NCI-H1930 (cell line): ENCODE results near the gene KLHL1.

Experiments used
- DNase-seq, 2 experiments: peaks; one replicate each; lab custom pipeline; 2025; lab: John Stamatoyannopoulos, UW

Gene KLHL1

GRCh38 chr13:70016116-70016515 lies 92.1 kb downstream of the KLHL1 start:
- no peak for DNase-seq

DNA sequence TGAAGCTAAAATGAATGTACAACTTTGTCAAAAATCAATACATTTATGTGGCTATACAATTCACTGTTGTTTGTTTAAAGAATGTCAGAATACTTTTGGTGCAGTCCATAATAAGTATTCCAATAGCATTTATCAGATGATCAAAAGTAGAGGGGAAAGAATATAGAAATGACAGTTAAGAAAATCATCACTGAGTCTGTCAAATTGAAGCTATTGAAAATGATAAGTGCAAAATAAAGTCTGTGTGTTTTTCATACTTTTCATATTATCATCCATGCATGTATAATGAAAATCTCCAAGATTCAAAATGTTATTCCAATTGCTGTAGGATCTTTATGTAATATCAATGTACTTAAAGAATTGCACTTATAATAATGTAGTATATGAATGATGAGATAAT lies 93.9 kb downstream of the KLHL1 start:
- no peak for DNase-seq

- no peak for DNase-seq
Observed at GRCh38 chr13:69999875-70000274, 108.4 kb downstream of the KLHL1 start.

DNA sequence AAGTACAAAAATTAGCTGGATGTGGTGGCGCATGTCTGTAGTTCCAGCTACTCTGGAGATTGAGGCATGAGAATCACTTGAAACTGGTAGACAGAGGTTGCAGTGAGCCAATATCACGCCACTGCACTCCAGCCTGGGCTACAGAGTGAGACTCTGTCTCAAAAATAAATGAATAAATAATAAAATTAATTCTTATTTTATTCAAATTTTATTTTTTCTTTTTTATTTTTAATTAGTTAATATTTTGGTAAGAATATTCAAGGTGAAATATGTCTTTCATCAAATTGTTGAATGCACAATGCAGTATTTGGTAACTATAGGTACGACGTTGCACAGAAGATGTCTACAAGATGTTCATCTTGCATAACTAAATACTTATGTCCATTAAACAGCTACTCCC lies 111.2 kb downstream of the KLHL1 start:
- DNase-seq, result no peak

DNA sequence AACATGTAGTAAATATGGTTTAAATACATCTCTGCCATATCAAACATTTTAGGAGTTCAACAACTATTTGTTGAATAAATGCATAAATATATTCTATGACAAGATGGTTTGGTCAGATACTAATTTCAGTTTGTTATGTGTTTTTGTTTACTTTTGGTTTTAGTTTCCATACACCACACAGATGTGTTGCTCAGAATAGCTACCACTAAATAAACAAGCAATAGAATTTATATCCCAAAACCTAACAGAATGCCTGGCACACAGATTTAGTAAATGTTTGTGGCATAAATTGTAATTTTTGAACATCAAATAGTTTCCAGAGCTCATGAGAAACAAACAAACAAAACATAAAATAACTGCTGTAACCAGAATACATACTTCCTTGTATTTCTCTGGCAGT lies 127.5 kb downstream of the KLHL1 start:
- DNase-seq, result no peak

DNA sequence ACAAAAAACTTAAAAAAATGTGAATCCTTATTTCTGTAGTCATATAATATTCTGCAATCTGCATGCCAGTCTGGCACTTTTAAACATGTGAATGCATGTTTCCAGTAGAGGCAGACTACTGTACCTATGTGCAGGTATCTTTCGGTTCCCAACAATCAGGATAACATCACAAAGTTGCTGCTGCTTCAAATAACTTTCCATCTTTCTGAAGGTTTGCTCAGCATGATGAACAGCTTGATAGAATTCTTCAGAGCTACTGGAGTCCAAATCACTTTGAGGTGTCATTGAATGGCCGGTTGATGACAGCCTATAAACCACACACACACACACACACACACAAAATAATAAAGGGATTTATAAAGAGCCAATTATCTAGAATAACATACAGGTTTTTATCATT lies 132.8 kb downstream of the KLHL1 start:
- no peak for DNase-seq

- no peak for DNase-seq
Observed at GRCh38 chr13:69970520-69970919, 137.7 kb downstream of the KLHL1 start.

GRCh38 chr13:69959046-69959445 lies 149.2 kb downstream of the KLHL1 start:
- DNase-seq, result no peak

DNA sequence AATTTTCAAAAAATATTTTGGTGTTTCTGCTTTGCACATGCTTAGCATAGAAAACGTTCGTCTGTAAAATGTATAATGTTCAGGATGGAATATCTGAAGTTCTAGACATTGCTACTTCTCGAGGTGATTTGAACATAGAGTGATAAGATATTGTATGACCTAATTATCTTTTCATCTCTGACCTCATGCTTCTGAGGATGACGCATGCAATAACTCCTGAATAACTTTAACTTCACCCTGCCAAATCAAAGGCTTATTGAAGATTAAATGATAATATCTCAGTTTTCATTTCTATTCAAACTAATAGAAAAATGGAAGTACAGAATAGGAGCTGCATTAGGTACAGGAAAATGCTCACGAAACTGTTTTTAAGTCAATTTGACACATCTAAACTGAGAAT lies 151.4 kb downstream of the KLHL1 start:
- DNase-seq, result no peak

- DNase-seq, result no peak
Observed at GRCh38 chr13:69956349-69956748, 151.9 kb downstream of the KLHL1 start.

DNA sequence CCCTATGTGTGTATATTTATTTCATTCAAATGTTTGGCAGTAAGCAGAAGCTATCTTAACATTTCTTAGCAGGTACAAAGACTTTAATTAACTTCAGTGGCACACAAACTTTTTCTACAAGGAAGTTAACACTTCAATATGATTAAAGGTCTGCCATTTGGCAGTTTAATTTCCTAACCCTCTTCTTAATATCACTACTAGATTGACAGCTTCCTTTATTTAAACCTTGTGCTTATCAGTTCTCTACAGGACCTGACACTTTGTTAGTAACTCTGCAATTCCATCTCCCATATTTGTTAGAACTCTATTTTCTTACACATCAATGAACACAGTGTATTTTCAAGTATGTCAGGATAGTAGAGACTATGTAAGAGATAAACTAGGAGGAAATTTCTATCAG lies 153.0 kb downstream of the KLHL1 start:
- no peak for DNase-seq

GRCh38 chr13:69951412-69951811 lies 156.8 kb downstream of the KLHL1 start:
- no peak for DNase-seq

GRCh38 chr13:69950160-69950559 lies 158.1 kb downstream of the KLHL1 start:
- no peak for DNase-seq

- DNase-seq, result no peak
Observed at GRCh38 chr13:69948016-69948415, 160.2 kb downstream of the KLHL1 start.

GRCh38 chr13:69947582-69947981 lies 160.7 kb downstream of the KLHL1 start:
- no peak for DNase-seq

DNA sequence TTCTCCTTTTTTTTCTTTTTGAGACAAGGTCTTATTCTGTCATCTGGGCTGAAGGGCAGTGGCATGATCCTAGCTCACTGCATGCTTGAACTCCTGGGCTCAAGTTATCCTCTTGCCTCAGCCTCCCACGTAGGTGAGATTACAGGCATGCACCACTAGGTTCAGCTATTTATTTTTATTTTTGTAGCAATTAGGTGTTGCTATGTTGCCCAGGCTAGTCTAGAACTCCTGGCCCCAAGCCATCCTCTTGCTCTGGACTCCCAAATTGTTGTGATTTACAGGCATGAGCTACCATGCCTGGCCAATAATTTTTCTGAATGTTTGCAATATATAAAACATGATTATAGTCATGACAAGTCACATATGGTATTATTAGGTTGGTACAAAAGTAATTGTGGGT lies 161.7 kb downstream of the KLHL1 start:
- no peak for DNase-seq

DNA sequence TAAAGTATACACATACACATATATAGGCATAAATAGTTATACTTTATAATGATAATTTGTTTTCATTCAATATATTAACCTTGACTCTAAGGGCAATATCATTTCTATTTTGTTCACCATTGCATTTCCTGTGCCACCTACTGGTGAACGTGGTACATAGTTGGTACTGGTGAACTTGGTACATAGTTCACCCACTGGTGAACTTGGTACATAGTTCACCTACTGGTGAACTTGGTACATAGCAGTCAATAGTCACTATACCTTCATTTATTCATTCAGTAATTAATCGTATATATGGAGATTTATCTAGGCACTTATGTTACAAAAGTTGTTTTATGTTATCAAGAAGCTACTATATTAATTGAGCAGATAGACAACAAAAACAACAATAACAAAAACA lies 173.2 kb downstream of the KLHL1 start:
- DNase-seq, result no peak

DNA sequence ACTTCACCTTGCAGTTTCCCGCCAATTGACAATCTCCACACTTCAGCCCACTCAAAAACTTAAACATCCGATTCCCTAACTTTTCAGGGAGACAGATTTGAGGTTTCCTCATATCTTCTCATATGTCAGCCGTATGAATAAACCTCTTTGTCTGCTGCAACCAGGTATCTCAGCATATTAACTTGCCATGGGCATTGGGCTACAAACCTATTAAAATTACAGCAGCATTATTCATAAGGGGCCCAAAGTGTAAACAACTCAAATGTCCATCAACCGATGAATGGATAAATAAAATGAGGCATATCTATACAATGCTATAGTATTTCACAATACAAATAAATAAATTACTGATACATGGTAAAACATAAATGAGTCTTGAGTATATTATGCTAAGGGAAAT lies 180.0 kb downstream of the KLHL1 start:
- no peak for DNase-seq

- DNase-seq, result no peak
Observed at GRCh38 chr13:69921156-69921555, 187.1 kb downstream of the KLHL1 start.

DNA sequence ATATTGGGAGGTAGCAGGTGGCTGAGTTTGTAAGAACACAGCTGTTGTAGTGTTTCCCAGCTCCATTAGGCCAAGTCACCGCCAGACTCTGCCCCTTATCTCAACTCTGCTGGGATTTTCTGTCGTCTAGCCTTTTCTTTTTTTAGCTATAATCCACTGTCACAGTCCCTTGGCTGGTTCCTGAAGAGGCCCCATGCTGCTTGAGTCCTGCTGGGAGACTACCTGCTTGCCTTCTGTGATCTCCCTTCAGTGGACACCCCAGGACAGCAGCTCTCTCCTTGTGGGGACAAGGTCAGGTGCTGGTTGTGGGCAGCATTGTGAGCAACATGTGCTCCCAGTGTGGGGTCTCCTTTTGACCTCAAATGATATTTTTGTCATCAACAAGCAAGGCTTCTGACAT lies 195.6 kb downstream of the KLHL1 start:
- no peak for DNase-seq

DNA sequence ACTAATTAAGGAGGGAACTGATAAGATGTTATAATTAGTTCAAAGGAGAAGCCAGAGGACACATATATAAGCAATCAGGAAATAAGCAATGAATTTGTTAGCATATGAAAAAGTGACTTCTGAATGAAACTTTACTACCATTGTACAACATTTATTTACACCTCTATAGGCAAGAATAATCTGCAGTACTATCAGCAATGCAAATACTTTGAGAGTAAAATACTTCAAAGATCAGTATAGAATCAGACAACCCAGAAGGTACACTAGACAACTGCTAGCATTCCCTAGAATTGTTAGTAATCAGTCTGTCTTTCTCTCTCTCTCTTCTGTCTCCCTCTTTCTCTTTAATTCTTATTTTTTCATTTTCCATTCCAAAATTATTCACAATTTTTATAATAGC lies 197.5 kb downstream of the KLHL1 start:
- DNase-seq, result no peak

GRCh38 chr13:69904784-69905183 lies 203.5 kb downstream of the KLHL1 start:
- no peak for DNase-seq

DNA sequence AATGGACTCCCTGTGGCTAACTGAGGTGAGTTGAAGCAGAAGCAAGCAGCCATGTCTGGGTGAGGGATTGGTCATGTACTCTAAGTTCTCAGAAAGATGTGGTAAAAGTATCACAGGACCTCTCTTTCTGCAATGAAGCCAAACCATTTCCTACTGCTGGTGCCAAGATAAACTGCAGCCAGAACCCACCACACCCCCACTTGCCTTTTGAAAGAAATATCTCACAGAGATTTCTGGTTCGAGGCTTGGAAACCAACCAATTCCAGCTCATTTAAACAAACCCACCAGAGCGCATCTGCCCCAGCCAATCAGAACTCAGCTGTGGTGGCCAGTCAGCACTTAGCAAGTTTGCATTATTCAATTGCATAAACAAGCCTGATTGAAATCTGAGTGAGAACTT lies 205.2 kb downstream of the KLHL1 start:
- no peak for DNase-seq

DNA sequence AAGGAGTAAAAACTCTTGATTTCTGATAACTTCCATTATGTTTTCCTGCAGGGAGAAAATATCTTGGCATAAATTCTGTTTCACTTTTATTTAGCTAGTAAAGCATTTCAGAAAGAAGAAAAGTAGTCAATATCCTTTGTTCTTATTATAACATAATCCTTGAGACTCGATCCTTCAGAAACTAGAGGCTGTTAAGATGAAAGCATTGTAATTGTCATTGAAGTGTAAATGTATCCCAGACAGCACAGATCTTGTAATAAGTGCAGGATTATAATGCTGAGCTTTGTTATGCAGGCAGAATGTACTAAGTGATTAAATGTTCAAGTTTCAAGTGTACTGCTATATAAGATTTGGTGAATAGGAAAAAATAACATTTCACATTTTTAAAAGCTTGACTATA lies 225.8 kb downstream of the KLHL1 start:
- DNase-seq, result no peak

GRCh38 chr13:69879936-69880335 lies 228.3 kb downstream of the KLHL1 start:
- DNase-seq, result no peak
